PC-9 (cell line): ENCODE data around the gene SCN1A. TPM values are rescaled to one million over a fixed set of nuclear protein-coding genes. Genes with fewer than 3 reads are reported as not detected.

Experiments used
- BruUV-seq: library from RNA; stranded (reverse); fragments of 400-500 nt; replicated peaks from 2 replicates; lab custom pipeline; 2021; lab: Mats Ljungman, UMichigan
- CTCF ChIA-PET: fragments of 300-600 bp; sonication (Branson Sonifier 250); formaldehyde crosslinking; loops from one replicate; lab custom pipeline; 2022; ENCODE audit warnings: antibody characterized with exemption; lab: Charles Lee
- POLR2A ChIA-PET: fragments of 300-600 bp; sonication (Branson Sonifier 250); formaldehyde crosslinking; loops from one replicate; lab custom pipeline; 2022; ENCODE audit warnings: antibody characterized with exemption; ENCODE audit not compliant: unreplicated experiment; lab: Charles Lee
- DNase-seq, 2 experiments: peaks; one replicate each; pipeline versions ENCODE4 v3.0.0 to v3.0.0-alpha.2; 2015 to 2022; ENCODE audit warnings: mixed read lengths in 1 of 2
- H2AFZ ChIP-seq: fragments of 200-600 bp; sonication (generic); 2 replicates; pipeline ENCODE4 v1.8.1; 2017; ENCODE audit warnings: antibody characterized with exemption
- H3F3A ChIP-seq: fragments of 200-600 bp; sonication (generic); 2 replicates; pipeline ENCODE4 v1.8.1; 2017; ENCODE audit warnings: antibody characterized with exemption, mild to moderate bottlenecking, low read depth; ENCODE audit not compliant: insufficient read depth
- H3K27ac ChIP-seq: fragments of 200-600 bp; sonication (generic); 2 replicates; pipeline ENCODE4 v1.6.1; 2016; ENCODE audit warnings: mixed run types
- H3K27me3 ChIP-seq: fragments of 200-600 bp; sonication (generic); 2 replicates; pipeline ENCODE4 v1.6.1; 2016; ENCODE audit warnings: low read depth, mixed run types; ENCODE audit not compliant: insufficient read depth
- H3K36me3 ChIP-seq: fragments of 200-600 bp; sonication (generic); 2 replicates; pipeline ENCODE4 v1.6.1; 2016; ENCODE audit warnings: low read depth, mixed run types
- H3K4me1 ChIP-seq: fragments of 200-600 bp; sonication (generic); replicated peaks from 2 replicates; pipeline ENCODE4 v1.6.1; 2016; ENCODE audit warnings: mixed run types; ENCODE audit not compliant: insufficient read depth
- H3K4me2 ChIP-seq: fragments of 200-600 bp; sonication (generic); 2 replicates; pipeline ENCODE4 v1.6.1; 2017; ENCODE audit warnings: mixed run types
- H3K4me3 ChIP-seq: fragments of 200-600 bp; sonication (generic); 2 replicates; pipeline ENCODE4 v1.6.1; 2016; ENCODE audit warnings: mixed run types
- H3K79me2 ChIP-seq: fragments of 200-600 bp; sonication (generic); 2 replicates; pipeline ENCODE4 v1.6.1; 2017; ENCODE audit warnings: low read depth, mixed run types
- H3K9me2 ChIP-seq: fragments of 200-600 bp; sonication (generic); 2 replicates; pipeline ENCODE4 v1.8.1; 2017; ENCODE audit warnings: mild to moderate bottlenecking; ENCODE audit not compliant: insufficient read depth
- H3K9me3 ChIP-seq: fragments of 200-600 bp; sonication (generic); 2 replicates; pipeline ENCODE4 v1.8.1; 2016; ENCODE audit warnings: low read depth; ENCODE audit not compliant: insufficient read depth
- H4K20me1 ChIP-seq: fragments of 200-600 bp; sonication (generic); 2 replicates; pipeline ENCODE4 v1.8.1; 2017; ENCODE audit not compliant: insufficient read depth
- EZH2 ChIP-seq: fragments of 200-600 bp; sonication (generic); IDR thresholded peaks from 2 replicates; pipeline ENCODE4 v1.8.0; 2017; ENCODE audit warnings: antibody characterized with exemption, low read depth
- intact Hi-C: fragments of 100-400 bp; cut with micrococcal nuclease; formaldehyde crosslinking; loops from one replicate; pipeline ENCODE4 v1.10.0; 2022; ENCODE audit not compliant: unreplicated experiment
- total RNA-seq: library from RNA; stranded (reverse); gene quantifications from 2 replicates; pipeline ENCODE4 v1.2.3, GENCODE V29; 2021
- TF ChIP-seq, protein P1 (sequence below): fragments of 200-600 bp; sonication (generic); conservative IDR thresholded peaks from 2 replicates; pipeline ENCODE4 v1.6.1; 2017; ENCODE audit warnings: mixed run types, antibody characterized with exemption, mild to moderate bottlenecking, moderate library complexity

Gene SCN1A
- total RNA-seq, 1 experiment from 2014 or later: not detected

DNA sequence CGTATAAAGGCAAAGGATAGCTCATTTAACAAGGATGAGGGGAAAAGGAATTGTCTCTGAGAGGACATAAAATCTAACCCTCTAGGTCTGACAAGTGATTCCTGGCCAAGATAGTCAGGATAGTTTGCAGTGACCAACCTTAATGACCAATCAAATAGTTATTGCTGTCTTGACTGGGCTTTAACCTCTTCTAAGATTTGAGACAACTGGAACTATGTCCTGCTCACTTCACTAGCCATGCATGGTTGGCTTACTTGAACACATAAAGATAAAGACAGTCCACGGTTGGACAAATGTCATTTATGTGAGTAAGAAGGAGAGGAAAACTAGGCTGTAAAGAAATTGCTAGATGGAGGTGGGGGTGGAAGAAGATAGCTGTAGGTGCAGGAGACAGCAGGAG is 53.8 kb downstream of the SCN1A start:
- TF ChIP-seq EZH2: no peak
- Histone ChIP-seq H3K4me2 (no peak overlapping the region), H2AFZ (no peak overlapping the region), H3K4me3 (no peak overlapping the region), H3K79me2 (no peaks in the 10 kb centered on the region), H3K9me2 (no peaks in the 10 kb centered on the region), H3K9me3 (no peaks in the 10 kb centered on the region), H3K36me3 (no peaks in the 10 kb centered on the region), H3K27me3 (no peaks in the 10 kb centered on the region), H4K20me1 (no peaks in the 10 kb centered on the region), H3F3A (no peaks in the 10 kb centered on the region), H3K4me1 (no peaks in the 10 kb centered on the region), H3K27ac (no peak overlapping the region)
- BruUV-seq: no TSS peak
- intact Hi-C loops: no loop called here
- DNase-seq: no peak
- POLR2A ChIA-PET: no interaction called here
- CTCF ChIA-PET: no interaction called here

DNA sequence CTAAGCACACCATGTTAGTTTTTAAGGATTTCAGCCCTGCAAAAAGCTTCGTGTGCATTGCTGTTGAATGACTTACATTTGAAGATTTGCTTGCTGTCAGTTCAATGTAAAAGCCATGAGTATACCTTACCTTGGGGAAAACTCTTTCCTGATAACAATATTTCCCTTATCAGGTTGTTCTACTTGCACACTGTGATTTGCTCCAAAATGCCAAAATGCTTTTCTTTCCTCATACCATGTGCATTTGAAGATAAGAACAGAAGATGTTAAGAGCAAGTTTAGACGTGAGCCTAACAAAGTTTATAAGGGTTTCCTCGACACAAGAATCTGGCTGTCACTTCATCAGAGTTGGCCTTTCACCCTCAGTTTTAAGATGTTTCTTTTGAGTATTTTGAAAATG is 57.6 kb downstream of the SCN1A start:
- Histone ChIP-seq H3F3A (no peaks in the 10 kb centered on the region), H3K9me2 (no peaks in the 10 kb centered on the region), H3K4me1 (no peaks in the 10 kb centered on the region), H3K36me3 (no peaks in the 10 kb centered on the region), H3K9me3 (no peaks in the 10 kb centered on the region), H3K4me2 (no peak overlapping the region), H4K20me1 (no peaks in the 10 kb centered on the region), H3K27ac (no peak overlapping the region), H3K79me2 (no peaks in the 10 kb centered on the region), H3K4me3 (no peak overlapping the region), H2AFZ (no peak overlapping the region), H3K27me3 (no peaks in the 10 kb centered on the region)
- BruUV-seq: no TSS peak
- intact Hi-C loops: no loop called here
- CTCF ChIA-PET: no interaction called here
- POLR2A ChIA-PET: no interaction called here
- TF ChIP-seq EZH2: no peak
- TF ChIP-seq, protein P1, sequence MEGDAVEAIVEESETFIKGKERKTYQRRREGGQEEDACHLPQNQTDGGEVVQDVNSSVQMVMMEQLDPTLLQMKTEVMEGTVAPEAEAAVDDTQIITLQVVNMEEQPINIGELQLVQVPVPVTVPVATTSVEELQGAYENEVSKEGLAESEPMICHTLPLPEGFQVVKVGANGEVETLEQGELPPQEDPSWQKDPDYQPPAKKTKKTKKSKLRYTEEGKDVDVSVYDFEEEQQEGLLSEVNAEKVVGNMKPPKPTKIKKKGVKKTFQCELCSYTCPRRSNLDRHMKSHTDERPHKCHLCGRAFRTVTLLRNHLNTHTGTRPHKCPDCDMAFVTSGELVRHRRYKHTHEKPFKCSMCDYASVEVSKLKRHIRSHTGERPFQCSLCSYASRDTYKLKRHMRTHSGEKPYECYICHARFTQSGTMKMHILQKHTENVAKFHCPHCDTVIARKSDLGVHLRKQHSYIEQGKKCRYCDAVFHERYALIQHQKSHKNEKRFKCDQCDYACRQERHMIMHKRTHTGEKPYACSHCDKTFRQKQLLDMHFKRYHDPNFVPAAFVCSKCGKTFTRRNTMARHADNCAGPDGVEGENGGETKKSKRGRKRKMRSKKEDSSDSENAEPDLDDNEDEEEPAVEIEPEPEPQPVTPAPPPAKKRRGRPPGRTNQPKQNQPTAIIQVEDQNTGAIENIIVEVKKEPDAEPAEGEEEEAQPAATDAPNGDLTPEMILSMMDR: no peak
- DNase-seq: no peak

DNA sequence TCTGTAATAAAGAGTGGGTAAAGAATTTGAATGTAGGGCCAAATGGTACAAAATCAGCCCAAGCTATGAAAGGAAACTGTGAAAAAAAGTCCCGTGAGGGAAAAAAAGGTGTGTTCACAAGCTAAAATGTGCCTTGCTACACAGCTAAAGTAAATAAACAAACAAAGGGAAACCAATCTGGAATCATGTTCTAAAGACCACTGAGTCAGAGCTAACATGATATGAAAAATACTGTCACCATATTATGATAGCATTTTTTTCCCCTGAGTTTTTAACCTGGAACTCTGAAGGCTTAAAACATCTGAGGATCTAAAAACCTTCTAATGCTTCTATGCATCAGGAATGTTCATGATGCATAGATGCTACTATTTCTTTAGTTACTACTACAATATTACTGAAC is 58.8 kb downstream of the SCN1A start:
- ChIA-PET CTCF (no interaction called here), POLR2A (interaction anchor here (0.8 kb wide), 1 partner anchor 589 kb away, joined by 9 read pairs; no protein-coding TSS in a partner anchor)
- H3K79me2 ChIP-seq: no peaks in the 10 kb centered on the region

More for the DNA sequence above, 58.8 kb downstream of the SCN1A start:
- Histone ChIP-seq H4K20me1 (no peaks in the 10 kb centered on the region), H2AFZ (no peak overlapping the region), H3K4me2 (no peak overlapping the region), H3K27ac (no peak overlapping the region), H3K4me1 (no peaks in the 10 kb centered on the region), H3K36me3 (no peaks in the 10 kb centered on the region), H3K9me2 (no peaks in the 10 kb centered on the region), H3K4me3 (no peak overlapping the region), H3K9me3 (no peaks in the 10 kb centered on the region), H3K27me3 (no peaks in the 10 kb centered on the region), H3F3A (no peaks in the 10 kb centered on the region)
- no TSS peak for BruUV-seq
- intact Hi-C loops: loop anchor here (10.0 kb wide), 1 partner anchor 356 kb away; no protein-coding TSS in a partner anchor
- TF ChIP-seq, protein P1: no peak
- no peak for TF ChIP-seq EZH2
- no peak for DNase-seq
